Fibroblast of the aortic adventitia (primary cell): Measurements from ENCODE around the gene PIK3CB. TPM values are rescaled to one million over a fixed set of nuclear protein-coding genes. Genes with fewer than 3 reads are reported as not detected.

Experiments used
- DNase-seq: peaks from one replicate; pipeline ENCODE4 v3.0.0-alpha.2; 2010; ENCODE audit warnings: low read depth
- H3K4me3 ChIP-seq: 2 replicates; pipeline ENCODE4 v1.5.1; 2011; ENCODE audit warnings: low read depth, mild to moderate bottlenecking, control low read depth, low read length, moderate library complexity
- CTCF ChIP-seq: IDR thresholded peaks from 2 replicates; pipeline ENCODE4 v1.5.1; 2011; ENCODE audit warnings: mild to moderate bottlenecking, low read length, control low read depth, inconsistent platforms; ENCODE audit not compliant: insufficient read depth
- total RNA-seq: library from RNA; depleted of rRNA; stranded (reverse); fragments of >200 nt; gene quantifications from 2 replicates; pipeline ENCODE4 v1.2.3, GENCODE V29; 2012; ENCODE audit warnings: low replicate concordance

Gene PIK3CB
- total RNA-seq, 1 donor = 9.9 TPM

GRCh38 chr3:138668107-138668506 is 166.6 kb downstream of the PIK3CB start:
- no peak overlapping the region for H3K4me3 ChIP-seq
- no peak for TF ChIP-seq CTCF
- no peak for DNase-seq

- DNase-seq = no peak
- no peak for TF ChIP-seq CTCF
- H3K4me3 ChIP-seq = no peak overlapping the region
These were observed 177.2 kb downstream of the PIK3CB start for GRCh38 chr3:138657508-138657907.

GRCh38 chr3:138653567-138653966 is 181.2 kb downstream of the PIK3CB start:
- H3K4me3 ChIP-seq = no peak overlapping the region
- no peak for DNase-seq
- TF ChIP-seq CTCF = no peak

DNA sequence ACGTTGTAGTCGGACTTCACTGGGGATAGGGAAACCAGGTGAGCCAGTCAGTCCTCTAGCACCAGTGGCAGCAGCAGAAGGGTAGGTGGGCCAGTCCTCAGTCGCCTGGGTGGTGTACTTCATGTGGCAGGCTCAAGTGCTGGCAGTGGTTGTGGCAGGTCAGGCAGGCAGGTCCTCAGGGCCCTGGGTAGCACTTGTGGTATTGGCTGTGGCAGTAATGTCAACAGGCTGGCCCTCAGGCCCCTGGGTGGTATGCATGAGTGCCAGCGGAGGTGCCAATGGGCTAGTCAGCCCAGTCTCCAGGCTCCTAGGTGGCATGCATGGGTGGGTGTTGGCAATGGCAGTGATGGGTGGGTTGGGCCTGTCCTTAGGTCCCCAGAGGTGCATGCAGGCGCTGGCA is 185.6 kb downstream of the PIK3CB start:
- TF ChIP-seq CTCF = no peak
- no peak for DNase-seq

DNA sequence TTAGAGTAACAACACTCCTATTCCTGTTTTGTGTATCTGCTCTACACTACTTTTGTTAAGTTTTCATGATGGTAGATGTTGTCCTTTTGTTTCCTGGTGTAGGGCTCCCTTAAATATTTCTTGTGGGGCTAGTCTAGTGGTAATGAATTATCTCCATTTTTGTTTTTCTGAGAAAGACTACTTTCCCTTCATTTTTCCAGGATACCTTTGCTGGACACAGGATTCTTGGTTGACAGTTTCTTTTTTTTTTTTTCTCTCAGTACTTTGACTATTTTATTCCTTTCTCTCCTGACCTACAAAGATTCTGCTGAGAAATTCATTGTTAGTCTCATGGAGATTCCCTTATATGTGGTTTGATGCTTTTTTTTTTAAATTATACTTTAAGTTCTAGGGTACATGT is 188.2 kb downstream of the PIK3CB start:
- no peak for DNase-seq
- no peak for TF ChIP-seq CTCF
- H3K4me3 ChIP-seq = no peak overlapping the region

More for the DNA sequence above, 185.6 kb downstream of the PIK3CB start:
- H3K4me3 ChIP-seq = no peak overlapping the region

GRCh38 chr3:138646008-138646407 is 188.7 kb downstream of the PIK3CB start:
- no peak for TF ChIP-seq CTCF
- DNase-seq = no peak
- H3K4me3 ChIP-seq = no peak overlapping the region

DNA sequence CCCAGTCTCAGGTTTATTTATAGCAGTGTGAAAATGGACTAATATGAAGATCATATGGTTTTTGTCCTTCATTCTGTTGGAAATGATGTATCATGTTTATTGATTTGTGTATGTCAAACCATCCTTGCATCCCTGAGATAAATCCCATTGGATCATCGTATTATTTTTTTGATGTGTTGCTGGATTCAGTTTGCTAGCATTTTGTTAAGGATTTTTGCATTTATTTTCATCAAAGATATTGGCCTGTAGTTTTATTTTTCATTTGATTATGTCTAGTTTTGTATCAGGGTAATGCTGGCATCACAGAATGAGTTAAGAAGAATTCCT is 191.8 kb downstream of the PIK3CB start:
- no peak for TF ChIP-seq CTCF
- DNase-seq = no peak
- no peak overlapping the region for H3K4me3 ChIP-seq
